Measurements from ENCODE around the gene STK32C. TPM values are rescaled to one million over a fixed set of nuclear protein-coding genes. Genes with fewer than 3 reads are reported as not detected.
"Not testable (repeated sequence)": the region's sequence is repeated elsewhere in the genome, so short reads cannot be mapped to it uniquely, and the experiment has no call there.

The STK32C gene
- total RNA-seq, 2 donors from 2014 or later = 0.78 to 4.0 TPM

- DNase-seq (peak in 1 of 4 donors; percentile 18), ATAC-seq (no peak)
- 67% methylated on average over 20 of the region's 21 CpGs; no CpG with 5 or more reads in 1 of the 2 donors for whole genome bisulfite sequencing, 2 donors
- H3K27ac ChIP-seq = no peak overlapping the region
- no peaks in the 10 kb centered on the region for H3K27me3 ChIP-seq
- no peaks in the 10 kb centered on the region for H3K36me3 ChIP-seq (replicated peaks in 1 of 2; ENCODE audit: insufficient read depth in 1 of 2, low read depth in 2 of 2)
- TF ChIP-seq POLR2A (IDR thresholded peaks at IDR 0.05) = no peak
- TF ChIP-seq, protein P1, sequence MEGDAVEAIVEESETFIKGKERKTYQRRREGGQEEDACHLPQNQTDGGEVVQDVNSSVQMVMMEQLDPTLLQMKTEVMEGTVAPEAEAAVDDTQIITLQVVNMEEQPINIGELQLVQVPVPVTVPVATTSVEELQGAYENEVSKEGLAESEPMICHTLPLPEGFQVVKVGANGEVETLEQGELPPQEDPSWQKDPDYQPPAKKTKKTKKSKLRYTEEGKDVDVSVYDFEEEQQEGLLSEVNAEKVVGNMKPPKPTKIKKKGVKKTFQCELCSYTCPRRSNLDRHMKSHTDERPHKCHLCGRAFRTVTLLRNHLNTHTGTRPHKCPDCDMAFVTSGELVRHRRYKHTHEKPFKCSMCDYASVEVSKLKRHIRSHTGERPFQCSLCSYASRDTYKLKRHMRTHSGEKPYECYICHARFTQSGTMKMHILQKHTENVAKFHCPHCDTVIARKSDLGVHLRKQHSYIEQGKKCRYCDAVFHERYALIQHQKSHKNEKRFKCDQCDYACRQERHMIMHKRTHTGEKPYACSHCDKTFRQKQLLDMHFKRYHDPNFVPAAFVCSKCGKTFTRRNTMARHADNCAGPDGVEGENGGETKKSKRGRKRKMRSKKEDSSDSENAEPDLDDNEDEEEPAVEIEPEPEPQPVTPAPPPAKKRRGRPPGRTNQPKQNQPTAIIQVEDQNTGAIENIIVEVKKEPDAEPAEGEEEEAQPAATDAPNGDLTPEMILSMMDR (IDR thresholded peaks at IDR 0.05) = no peak
- H3K4me3 ChIP-seq = no peak overlapping the region
- H3K9me3 ChIP-seq = no peaks in the 10 kb centered on the region
- intact Hi-C loops (cut with DNase I) = loop anchor here (10.0 kb wide), 1 partner anchor 242 kb away; no protein-coding TSS in a partner anchor
- H3K4me1 ChIP-seq = peaks cover 6% of the 10 kb centered on the region
Observed at GRCh38 chr10:132222726-132223125, 85.0 kb downstream of the STK32C start.

DNA sequence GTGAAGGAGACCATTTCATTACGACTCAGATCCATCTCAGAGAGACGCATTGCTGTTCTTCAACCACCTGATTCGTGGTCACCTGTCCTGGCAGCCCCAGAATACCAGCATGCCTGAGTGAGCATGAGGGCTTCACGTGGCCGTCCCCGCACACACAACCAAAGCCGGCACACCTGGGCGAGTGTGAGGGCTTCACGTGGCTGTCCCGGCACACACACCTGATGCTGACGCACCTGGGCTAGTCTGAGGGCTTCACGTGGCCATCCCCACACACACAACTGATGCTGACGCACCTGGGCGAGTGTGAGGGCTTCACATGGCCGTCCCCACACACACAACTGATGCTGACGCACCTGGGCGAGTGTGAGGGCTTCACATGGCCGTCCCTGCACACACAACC is 86.8 kb downstream of the STK32C start:
- DNase-seq = not testable (repeated sequence)

DNA sequence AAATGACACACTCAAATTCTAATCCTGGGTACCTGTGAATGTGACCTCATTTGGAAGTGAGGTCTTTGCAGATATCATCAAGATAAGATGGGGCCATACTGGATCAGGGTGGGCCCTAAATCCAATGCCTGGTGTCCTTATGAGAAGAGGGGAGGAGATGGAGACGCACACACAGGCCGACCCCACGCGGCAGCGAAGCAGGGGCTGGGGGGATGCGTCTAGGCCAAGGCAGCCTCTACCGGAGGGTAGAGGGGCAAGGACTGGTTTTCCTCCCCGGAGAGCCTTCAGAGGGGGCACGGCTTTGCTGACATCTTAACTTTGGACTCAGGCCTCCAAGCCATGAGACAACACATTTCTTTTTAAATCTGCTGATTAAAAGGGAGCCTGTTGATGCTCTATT is 87.7 kb downstream of the STK32C start:
- intact Hi-C loops (cut with DNase I) = loop anchor here (10.0 kb wide), 1 partner anchor 245 kb away; no protein-coding TSS in a partner anchor
- Histone ChIP-seq H3K4me1 (peaks cover 6% of the 10 kb centered on the region), H3K27me3 (no peaks in the 10 kb centered on the region), H3K36me3 (replicated peaks in 1 of 2; ENCODE audit: insufficient read depth in 1 of 2, low read depth in 2 of 2) (no peaks in the 10 kb centered on the region), H3K27ac (no peak overlapping the region), H3K9me3 (peaks cover 0 to 10% (median 0%) of the 10 kb centered on the region in 3 donors), H3K4me3 (no peak overlapping the region)
- no peak for TF ChIP-seq POLR2A (IDR thresholded peaks at IDR 0.05)
- TF ChIP-seq, protein P1 (IDR thresholded peaks at IDR 0.05) = no peak
- DNase-seq (no peak), ATAC-seq (no peak)
- WGBS, 2 donors = 88 to 94% methylated on average over 9 of the region's 9 CpGs

More for the DNA sequence above, 86.8 kb downstream of the STK32C start:
- not testable (repeated sequence) for H3K27ac ChIP-seq; H3K36me3 ChIP-seq (replicated peaks in 1 of 2; ENCODE audit: insufficient read depth in 1 of 2, low read depth in 2 of 2); H3K9me3 ChIP-seq; H3K4me1 ChIP-seq; ATAC-seq; H3K27me3 ChIP-seq; H3K4me3 ChIP-seq
- intact Hi-C loops (cut with DNase I) = loop anchor here (10.0 kb wide), 1 partner anchor 244 kb away; no protein-coding TSS in a partner anchor
- WGBS, 2 donors = 75 to 89% methylated on average over 10 to 18 of the region's 18 CpGs

DNA sequence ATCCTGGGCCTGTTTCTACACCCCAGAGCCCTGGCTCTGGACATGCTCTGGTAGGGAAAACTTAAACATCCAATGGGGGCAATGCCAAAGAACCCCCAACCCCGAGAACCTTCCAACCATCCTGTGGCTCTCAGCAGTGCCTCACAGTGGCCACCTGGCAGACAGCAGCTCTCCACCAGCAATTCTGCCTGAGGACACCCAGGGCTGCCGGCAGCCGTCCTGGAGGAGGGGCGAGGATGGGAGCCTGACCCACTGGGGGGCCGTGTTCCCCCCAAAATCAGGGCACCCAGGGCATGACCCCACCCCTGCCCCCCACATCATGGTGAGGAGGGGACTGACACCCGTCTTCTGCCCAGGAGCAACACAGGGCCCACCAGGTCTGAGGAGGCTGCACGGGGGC is 88.3 kb downstream of the STK32C start:
- intact Hi-C loops (cut with DNase I) = no loop called here
- Histone ChIP-seq H3K4me3 (no peak overlapping the region), H3K36me3 (replicated peaks in 1 of 2; ENCODE audit: insufficient read depth in 1 of 2, low read depth in 2 of 2) (no peaks in the 10 kb centered on the region), H3K4me1 (peaks cover 6% of the 10 kb centered on the region), H3K9me3 (peaks cover 0 to 10% (median 0%) of the 10 kb centered on the region in 3 donors), H3K27me3 (no peaks in the 10 kb centered on the region), H3K27ac (no peak overlapping the region)
- WGBS, 2 donors = 76 to 82% methylated on average over 5 to 7 of the region's 7 CpGs
- no peak for DNase-seq
- no peak for ATAC-seq
- TF ChIP-seq, protein P1 (IDR thresholded peaks at IDR 0.05) = no peak
- TF ChIP-seq POLR2A (IDR thresholded peaks at IDR 0.05) = no peak

DNA sequence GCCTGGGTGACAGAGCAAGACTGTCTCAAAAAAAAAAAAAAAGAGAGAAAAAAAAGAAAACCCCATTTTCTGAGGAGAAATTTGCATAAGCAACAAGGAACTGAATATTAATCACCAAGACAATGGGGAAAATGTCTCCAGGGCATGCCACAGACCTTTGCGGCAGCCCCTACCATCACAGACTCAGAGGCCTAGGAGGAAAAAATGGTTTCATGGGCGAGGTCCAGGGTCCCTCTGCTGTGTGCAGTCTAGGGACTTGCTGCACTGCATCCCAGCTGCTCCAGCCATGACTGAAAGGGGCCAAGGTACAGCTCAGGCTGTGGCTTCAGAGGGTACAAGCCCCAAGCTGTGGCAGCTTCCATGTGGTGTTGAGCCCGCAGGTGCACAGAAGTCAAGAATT is 91.3 kb downstream of the STK32C start:
- H3K4me3 ChIP-seq; intact Hi-C loops (cut with DNase I); H3K27me3 ChIP-seq; H3K27ac ChIP-seq; H3K9me3 ChIP-seq; H3K4me1 ChIP-seq; H3K36me3 ChIP-seq (replicated peaks in 1 of 2; ENCODE audit: insufficient read depth in 1 of 2, low read depth in 2 of 2); DNase-seq; ATAC-seq: not testable (repeated sequence)
- 82 to 94% methylated on average over 3 of the region's 3 CpGs for WGBS, 2 donors

GRCh38 chr10:132213917-132214316 is 93.8 kb downstream of the STK32C start:
- Histone ChIP-seq H3K27ac (no peak overlapping the region), H3K36me3 (replicated peaks in 1 of 2; ENCODE audit: insufficient read depth in 1 of 2, low read depth in 2 of 2) (no peaks in the 10 kb centered on the region), H3K9me3 (peaks cover 0 to 10% (median 0%) of the 10 kb centered on the region in 3 donors), H3K4me1 (no peaks in the 10 kb centered on the region), H3K4me3 (no peak overlapping the region), H3K27me3 (no peaks in the 10 kb centered on the region)
- TF ChIP-seq POLR2A (IDR thresholded peaks at IDR 0.05) = no peak
- TF ChIP-seq, protein P1 (IDR thresholded peaks at IDR 0.05) = no peak
- 47 to 57% methylated on average over 4 of the region's 4 CpGs for WGBS, 2 donors
- ATAC-seq (no peak), DNase-seq (no peak)
- intact Hi-C loops (cut with DNase I) = no loop called here

All from body of pancreas (tissue), 4 donors.